UCSD-AML1 (cell line): Measurements from ENCODE around the gene FCGR1A.
"Not testable (repeated sequence)": the region's sequence is repeated elsewhere in the genome, so short reads cannot be mapped to it uniquely, and the experiment has no call there.

Experiments used
- DNase-seq: peaks from one replicate; lab custom pipeline; 2025; ENCODE audit not compliant: unreplicated experiment; lab: John Stamatoyannopoulos, UW

Gene FCGR1A

DNA sequence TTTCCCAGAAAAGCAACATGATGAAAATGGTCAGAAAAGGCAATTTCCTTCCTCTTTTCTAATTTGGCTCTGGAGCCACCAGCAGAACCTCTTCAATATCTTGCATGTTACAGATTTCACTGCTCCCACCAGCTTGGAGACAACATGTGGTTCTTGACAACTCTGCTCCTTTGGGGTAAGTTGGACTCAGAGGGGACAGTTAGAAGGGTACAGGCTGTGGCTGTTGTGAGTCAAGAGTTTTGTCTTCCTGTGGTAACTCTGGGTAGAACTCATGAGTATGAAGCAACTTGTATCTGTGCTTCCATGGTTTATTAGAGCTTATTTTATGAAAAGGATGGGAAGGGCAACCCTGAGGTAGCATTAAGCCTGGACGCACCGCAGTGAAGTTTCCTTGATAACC is at the start of gene FCGR1A:
Gene FCGR1A (plus strand): TSS at position 95 of the 400 bp plus-strand sequence. CDS start 50 bp downstream, at position 145.
- not testable (repeated sequence) for DNase-seq

- not testable (repeated sequence) for DNase-seq
These were observed 49.7 kb upstream of the FCGR1A start for GRCh38 chr1:149732781-149733180.

DNA sequence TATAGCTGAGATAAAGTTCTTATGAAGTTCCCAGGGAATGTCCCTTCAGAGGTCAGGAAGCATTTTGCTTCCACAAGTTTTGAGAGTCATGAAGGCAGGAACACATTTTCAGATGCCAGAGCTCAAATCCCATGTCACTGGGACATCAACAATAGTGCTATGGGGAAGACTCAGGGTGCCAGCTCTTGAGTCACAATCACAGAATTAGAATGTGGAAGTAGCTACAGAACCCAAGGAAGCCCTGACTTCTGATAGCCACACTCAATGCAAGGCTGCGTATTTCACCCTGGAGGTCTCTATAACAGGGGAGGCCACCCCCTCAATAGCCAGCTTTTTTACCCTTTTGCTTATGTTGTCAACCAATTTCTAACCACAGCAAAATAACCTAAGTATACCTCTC is 47.8 kb upstream of the FCGR1A start:
- DNase-seq, result not testable (repeated sequence)

- DNase-seq, result not testable (repeated sequence)
These were observed 42.3 kb upstream of the FCGR1A start for GRCh38 chr1:149740148-149740581.

DNA sequence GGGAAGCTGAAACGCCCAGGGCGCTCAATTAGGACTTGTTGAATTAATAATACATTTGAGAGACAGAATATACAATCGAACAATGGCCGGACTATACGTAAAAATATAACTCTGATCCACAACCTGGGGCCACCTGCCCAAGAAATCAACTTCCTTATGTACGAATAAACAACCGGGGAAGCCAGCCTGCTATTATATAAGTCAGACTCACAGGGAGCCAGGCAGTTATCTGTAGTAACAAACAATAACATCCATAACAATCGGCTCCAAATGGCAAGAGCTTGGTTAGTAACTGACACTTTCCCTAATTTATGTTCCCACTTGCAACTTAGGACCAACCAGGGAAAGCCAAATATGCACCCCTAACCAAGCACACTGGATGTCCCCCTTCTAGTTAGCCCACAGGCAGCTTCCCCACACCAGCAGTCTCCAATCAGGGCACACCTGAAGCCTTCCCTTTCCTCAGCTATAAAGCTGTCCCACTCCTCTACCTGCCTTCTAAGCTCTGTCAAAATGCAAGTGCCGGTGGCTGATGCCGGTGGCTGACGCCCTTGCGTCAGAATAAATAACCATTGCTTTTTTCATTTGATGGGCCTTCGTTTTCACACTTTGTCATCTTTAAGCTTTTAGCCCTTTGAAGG is 41.8 kb upstream of the FCGR1A start:
- not testable (repeated sequence) for DNase-seq

GRCh38 chr1:149741914-149742313 is 40.6 kb upstream of the FCGR1A start:
- not testable (repeated sequence) for DNase-seq

GRCh38 chr1:149746463-149747356 is 35.8 kb upstream of the FCGR1A start:
- not testable (repeated sequence) for DNase-seq

GRCh38 chr1:149747359-149748143 is 34.9 kb upstream of the FCGR1A start:
- not testable (repeated sequence) for DNase-seq

- DNase-seq, result not testable (repeated sequence)
These were observed 34.4 kb upstream of the FCGR1A start for GRCh38 chr1:149748144-149748500.

DNA sequence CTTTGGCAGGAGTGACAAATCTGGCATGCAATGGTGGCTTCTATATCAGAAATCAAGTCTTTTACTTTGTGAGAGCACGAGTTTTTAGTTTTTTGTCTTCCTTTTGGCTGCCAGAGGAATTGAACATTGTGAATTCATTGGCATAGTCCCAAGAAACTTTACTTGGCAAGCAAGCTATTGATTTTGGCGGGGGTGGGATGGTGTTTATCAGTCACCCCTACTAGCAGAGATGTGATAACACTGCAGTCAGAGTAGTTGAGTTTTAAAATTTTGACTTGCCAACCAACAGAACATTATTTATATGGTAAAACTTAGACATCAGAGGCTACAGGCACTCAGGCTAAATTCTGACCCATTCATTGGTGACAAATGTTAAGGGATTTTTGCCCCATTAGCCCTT is 31.9 kb upstream of the FCGR1A start:
- DNase-seq, result not testable (repeated sequence)

- DNase-seq, result not testable (repeated sequence)
These were observed 30.3 kb upstream of the FCGR1A start for GRCh38 chr1:149752186-149752585.

GRCh38 chr1:149753466-149753865 is 29.0 kb upstream of the FCGR1A start:
- not testable (repeated sequence) for DNase-seq

DNA sequence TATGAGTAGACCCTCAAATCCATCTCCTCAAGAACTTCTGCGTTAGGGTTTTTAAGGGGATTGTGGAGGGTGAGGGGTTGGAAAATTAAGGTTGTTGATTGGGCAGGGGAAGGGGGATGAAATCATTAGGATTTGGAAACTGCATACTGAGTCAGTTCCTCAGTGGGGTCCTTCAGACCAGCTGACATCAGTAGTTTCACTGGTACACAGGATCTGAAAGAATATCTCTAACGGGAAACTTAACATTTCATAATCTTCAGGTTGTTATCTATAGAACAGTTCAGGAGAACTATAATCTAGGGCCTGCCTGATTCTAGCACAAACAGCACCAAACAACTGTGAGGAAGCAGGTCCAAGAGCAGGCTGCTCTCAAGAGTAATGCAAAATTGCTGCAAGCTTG is 27.2 kb upstream of the FCGR1A start:
- DNase-seq, result not testable (repeated sequence)

DNA sequence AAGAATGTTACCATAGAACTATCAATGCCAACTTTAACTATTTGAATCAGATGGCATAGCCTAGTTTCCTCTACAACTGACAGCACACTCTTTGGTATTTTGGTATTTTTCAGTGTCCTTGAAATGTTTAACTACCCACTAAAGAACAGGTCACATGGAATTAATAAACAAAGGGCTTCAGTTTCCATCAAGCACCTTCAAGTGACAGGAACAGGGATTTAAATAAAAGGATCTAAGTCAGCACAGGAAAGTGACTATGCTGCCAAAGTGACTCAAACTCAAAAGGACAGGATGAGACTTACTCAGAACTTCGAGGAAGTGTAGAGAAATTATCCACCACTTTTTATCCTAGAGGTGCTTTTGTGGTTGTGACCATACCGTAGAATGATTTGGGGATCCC is 20.2 kb upstream of the FCGR1A start:
- DNase-seq, result not testable (repeated sequence)

DNA sequence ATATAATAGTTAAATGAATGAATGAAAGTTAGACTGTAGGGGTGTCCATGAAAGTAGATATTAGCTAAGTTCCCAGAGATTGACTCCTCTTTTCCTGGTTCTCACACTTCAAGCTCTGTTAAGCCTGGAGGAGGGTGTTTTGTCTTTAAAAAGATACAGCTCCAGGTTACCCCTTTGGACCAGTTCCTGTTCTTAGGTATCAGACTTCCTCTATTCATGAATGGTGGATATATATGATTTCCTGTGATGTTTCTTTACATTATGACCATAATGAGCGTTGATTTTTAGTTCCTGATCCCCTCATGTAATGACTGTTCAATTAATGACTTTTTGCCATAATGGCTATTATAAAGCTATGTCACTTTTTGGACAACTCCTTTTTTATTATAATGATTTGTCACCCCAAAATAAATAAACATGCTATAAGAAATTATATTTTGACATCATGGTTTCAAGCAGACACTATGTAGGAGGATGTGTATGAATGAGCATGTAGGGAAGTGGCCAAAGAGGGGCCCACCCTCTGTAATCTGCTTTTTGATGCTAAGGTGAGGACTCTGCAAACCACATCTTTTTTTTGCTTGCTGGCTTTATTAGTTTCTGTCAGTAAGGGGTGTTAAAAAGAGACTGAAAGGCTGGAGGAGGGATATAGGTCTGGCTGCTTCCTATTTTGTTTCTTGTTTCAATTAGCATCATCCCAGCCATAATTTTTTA is 18.2 kb upstream of the FCGR1A start:
- not testable (repeated sequence) for DNase-seq

- DNase-seq, result not testable (repeated sequence)
These were observed 16.3 kb upstream of the FCGR1A start for GRCh38 chr1:149766241-149766640.

- DNase-seq, result not testable (repeated sequence)
These were observed 13.3 kb upstream of the FCGR1A start for GRCh38 chr1:149769216-149769615.

DNA sequence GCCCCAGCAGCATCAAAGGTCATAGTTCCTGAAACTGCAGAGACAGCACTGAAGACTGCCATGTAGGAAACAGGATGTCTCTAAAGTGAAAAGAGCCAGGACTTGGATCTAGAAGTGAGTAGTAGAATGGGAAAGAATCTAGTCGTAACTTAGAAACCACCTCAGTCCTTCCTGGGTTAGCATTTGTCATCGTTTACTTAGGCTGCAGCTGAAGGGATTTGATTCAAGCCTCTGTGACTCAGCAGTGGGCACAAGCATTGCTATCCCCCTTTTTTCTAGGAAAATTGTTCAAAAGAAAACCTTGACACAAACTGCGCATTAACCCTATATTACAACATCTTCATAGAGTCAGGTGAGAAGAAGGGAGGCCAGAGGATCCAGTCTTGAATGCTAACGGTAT is 11.8 kb upstream of the FCGR1A start:
- not testable (repeated sequence) for DNase-seq

DNA sequence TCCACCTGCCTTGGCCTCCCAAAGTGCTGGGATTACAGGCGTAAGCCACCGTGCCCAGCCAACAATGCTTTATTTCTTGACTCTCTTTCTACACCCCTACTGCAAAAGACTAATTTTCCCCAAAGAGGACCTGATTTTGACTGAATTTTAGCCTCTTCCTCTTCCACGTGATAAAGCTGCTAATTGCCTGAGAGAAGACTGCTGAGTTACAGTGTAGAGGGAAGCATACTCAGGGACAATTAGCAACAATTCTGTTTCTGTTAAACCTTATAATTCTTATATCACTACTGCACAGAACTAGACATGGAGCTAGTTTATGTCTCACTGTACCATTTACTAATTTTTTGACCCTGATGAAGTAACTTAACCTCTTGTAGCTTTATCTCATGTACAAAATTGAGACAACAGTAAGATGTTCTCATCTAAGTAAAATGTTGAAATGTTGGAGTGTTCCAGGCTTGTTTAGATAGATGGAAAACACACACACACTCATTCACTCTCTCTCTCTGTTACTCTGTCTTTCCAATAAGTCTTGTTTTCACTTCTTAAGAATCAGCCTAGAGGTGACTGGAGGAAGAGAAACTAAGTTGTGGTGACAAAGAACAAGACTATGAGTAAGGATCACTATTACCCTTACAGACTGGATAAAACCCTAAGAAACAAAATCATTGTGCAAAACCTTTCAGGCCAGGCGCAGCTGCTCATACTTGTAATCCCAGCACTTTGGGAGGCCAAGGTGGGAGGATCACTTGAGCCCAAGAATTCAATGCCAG is 10.7 kb upstream of the FCGR1A start:
- not testable (repeated sequence) for DNase-seq
